PFSK-1 (cell line): Measurements from ENCODE around the gene DOK4.

Source experiments
- POLR2AphosphoS5 ChIP-seq: IDR thresholded peaks from 2 replicates; pipeline ENCODE4 v1.6.1; 2012; ENCODE audit warnings: low read depth, mild to moderate bottlenecking, control low read depth, low read length, moderate library complexity
- REST ChIP-seq, 2 experiments: IDR thresholded peaks; 2 replicates each; pipeline versions ENCODE4 v1.6.1 to v1.8.0; 2011 to 2012; ENCODE audit warnings: low read depth in 2 of 2, low read length in 2 of 2, control low read depth in 1 of 2, inconsistent platforms in 1 of 2, mild to moderate bottlenecking in 1 of 2, moderate library complexity in 1 of 2; ENCODE audit not compliant: insufficient read depth in 1 of 2
- SIN3A ChIP-seq: IDR thresholded peaks from 2 replicates; pipeline ENCODE4 v1.6.1; 2012; ENCODE audit warnings: mild to moderate bottlenecking, low read length, moderate library complexity, borderline replicate concordance; ENCODE audit not compliant: insufficient read depth
- TAF1 ChIP-seq: IDR thresholded peaks from 2 replicates; pipeline ENCODE4 v1.6.1; 2012; ENCODE audit warnings: low read length, control low read depth, borderline replicate concordance; ENCODE audit not compliant: insufficient read depth

- TF ChIP-seq POLR2AphosphoS5 (no peak), TAF1 (no peak), SIN3A (no peak), REST (IDR thresholded peaks at IDR 0.05; ENCODE audit: insufficient read depth in 1 of 2, low read depth in 2 of 2, low read length in 2 of 2) (no peak)
Observed at GRCh38 chr16:57507136-57508034, 21.1 kb upstream of the DOK4 start.
